ENCODE data around the gene NCS1. TPM values are rescaled to one million over a fixed set of nuclear protein-coding genes. Genes with fewer than 3 reads are reported as not detected.
A peak's percentile ranks its signal among the peaks of the same experiment; 100 is the strongest.
"Not testable (repeated sequence)": the region's sequence is repeated elsewhere in the genome, so short reads cannot be mapped to it uniquely, and the experiment has no call there.

The NCS1 gene
- total RNA-seq, 1 donor from 2014 or later: 8.2 TPM

GRCh38 chr9:130240410-130241197, 68.4 kb downstream of the NCS1 start:
- DNase-seq: peak; percentile 77

- DNase-seq: no peak
Observed at GRCh38 chr9:130241198-130241535, 69.0 kb downstream of the NCS1 start.

DNA sequence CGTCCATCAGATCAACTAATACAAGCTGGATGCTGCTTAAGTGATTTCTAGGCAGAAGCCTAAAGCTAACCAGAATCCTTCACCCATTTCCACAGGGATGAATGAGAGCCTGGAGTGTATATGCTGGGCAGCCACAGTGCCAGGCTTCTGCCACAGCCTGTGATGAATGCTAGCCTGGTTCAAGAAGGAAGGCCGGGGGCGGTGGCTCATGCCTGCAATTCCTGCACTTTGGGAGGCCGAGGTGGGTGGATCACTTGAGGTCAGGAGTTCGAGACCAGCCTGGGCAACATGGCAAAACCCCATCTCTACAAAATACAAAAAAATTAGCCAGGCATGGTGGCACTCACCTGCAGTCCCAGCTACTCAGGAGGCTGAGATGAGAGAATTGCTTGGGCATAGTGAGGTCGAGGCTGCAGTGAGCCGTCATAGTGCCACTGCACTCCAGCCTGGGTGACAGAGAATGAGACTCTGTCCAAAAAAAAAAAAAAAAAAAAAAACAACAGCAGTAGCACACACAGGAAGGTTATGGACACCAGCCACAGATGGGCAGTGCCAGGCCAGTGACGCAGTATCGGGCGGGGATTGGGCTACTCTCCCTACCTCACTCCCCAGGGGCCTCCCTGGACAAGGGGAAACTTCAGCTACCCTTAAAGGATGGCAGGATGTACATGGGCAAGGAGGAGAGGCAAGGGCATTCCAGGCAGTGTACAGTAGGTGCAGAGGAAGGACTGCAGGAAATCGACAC, 70.2 kb downstream of the NCS1 start:
- no peak for DNase-seq

DNA sequence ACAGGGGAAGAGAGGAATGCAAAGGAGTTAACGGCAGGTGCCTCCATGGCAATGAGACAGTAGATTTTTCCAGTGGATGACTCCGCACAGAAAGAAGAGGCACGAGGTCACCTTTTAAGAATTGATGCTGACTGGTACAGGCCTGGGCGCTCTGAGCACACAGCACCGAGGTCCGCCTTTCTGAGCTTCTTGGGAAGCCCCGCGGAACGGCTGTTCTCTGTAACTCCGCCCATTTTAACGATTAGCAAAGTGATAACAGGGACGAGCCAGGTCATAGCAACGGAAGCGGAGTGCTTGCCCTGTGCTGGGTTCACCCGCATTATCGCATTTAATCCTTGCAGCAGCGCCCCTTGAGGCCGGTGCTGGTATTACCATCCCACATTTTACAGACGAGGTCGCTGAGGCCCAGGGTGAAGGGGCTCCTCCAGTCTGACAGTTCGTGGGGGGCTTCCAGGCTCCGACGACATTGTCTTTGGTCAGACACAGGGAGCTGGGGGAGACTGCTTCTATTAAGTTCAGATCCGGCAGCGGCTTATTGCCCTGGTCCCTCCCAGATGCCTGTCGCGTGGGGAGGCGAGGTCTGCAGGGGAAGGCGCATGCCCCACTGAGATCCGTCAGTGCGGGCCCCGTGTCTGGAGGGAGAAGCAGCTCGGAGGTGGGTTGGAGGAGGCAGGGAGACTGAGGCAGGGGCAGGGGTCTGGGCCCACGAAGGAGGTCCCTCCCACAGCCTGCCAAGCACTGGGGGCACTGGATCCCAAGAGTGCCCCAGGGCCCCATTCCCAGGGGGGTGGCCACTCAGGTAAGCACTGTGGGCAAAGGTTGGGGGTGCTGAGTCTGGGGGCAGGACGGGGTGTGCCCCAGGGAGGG, 71.0 kb downstream of the NCS1 start:
- peak; percentile 62 for DNase-seq

DNA sequence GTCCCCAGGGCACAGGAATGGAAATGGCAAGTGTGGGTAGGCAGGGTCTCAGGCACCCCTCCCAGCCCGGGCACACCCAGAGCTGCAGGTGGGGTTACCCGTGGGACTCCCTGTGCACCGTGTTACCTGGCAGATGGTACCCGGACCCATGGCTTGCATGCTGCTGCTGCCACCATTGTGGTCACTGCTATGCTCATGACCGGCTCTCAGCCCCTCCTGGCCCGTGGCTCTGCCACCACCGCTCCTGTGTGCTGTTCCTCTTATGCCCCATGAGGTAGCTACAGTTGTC, 71.6 kb downstream of the NCS1 start:
- no peak for DNase-seq

DNA sequence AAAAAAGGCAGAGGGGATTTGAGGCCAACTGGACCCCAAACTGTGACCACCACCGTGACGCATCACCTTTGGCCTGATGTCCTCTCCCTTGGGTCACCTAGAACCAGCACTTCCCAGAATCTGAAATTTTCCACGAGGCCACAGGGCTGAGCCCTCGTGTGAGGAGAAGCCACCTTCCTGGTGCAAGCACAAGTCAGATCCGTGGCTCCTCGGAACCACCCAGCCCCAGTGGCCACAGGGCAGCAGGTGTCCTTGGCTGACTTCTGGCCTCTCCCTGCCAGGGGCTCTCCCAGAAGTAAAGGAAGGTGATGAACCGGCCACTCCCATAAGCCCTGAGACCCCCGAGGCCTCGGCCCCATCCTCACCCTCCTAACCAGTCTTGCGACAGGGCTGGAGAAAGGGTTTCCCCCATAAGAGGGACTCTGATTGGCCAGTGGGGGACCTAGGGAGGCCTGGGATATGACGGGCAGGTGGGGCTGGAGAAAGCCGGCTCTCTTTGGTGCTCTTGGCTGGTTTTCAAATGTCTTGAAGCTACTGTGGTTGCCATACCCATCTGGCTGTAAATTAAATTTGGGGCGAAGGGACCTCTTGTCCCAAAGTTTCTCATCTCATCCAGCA, 72.5 kb downstream of the NCS1 start:
- DNase-seq: no peak

- no peak for DNase-seq
Observed at GRCh38 chr9:130245474-130245873, 73.3 kb downstream of the NCS1 start.

GRCh38 chr9:130246126-130246525, 73.9 kb downstream of the NCS1 start:
- no peak for DNase-seq

GRCh38 chr9:130254747-130255630, 82.8 kb downstream of the NCS1 start:
- DNase-seq: no peak

GRCh38 chr9:130255631-130256134, 83.5 kb downstream of the NCS1 start:
- no peak for DNase-seq

DNA sequence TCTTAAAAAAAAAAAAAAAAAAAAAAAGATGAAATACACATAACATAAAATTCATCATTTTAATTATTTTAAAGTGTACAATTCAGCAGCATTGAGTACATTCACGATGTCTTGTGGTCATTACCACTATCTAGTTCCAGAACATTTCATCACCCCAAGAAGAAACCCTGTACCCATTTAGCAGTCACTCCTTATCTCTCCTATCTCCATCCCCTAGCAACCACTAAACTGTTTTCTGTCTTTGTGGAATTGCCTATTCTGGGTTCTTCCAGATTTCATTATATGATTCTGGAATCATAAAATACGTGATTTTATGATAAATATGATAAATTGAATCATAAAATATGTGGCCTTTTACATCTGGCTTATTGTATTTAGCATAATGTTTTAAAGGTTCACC, 84.4 kb downstream of the NCS1 start:
- no peak for DNase-seq

DNA sequence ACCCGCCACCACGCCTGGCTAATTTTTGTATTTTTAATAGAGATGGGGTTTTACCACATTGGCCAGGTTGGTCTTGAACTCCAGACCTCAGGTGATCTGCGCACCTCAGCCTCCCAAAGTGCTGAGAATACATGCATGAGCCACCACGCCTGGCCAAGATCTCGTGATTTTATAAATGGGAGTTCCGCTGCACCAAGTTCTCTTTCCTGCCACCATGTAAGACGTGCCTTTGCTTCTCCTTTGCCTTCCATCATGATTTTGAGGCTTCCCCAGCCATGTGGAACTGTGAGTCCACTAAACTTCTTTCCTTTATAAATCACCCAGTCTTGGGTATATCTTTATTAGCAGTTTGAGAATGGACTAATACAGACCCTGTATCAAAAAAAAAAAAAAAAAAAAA, 85.9 kb downstream of the NCS1 start:
- DNase-seq: not testable (repeated sequence)

DNA sequence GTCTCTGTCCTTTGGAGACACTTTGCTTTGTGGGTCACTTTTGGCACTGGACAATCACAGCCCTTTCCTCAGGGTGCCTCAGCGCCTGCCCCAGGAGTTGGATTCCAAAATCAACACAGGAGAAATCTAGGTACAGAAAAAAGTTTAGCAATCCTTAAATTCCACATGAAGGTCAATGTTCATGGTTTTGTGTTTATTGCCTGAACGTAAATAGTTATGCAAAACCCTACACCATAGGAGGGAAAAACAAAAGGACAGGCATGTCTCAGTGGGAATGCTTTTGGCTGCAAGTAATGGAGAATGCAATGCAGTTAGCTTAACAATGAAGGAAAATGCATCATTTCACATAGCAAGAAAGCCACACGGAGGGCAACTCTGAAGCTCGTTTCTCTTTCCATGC, 86.8 kb downstream of the NCS1 start:
- no peak for DNase-seq

- no peak for DNase-seq
Observed at GRCh38 chr9:130260816-130261765, 88.9 kb downstream of the NCS1 start.

DNA sequence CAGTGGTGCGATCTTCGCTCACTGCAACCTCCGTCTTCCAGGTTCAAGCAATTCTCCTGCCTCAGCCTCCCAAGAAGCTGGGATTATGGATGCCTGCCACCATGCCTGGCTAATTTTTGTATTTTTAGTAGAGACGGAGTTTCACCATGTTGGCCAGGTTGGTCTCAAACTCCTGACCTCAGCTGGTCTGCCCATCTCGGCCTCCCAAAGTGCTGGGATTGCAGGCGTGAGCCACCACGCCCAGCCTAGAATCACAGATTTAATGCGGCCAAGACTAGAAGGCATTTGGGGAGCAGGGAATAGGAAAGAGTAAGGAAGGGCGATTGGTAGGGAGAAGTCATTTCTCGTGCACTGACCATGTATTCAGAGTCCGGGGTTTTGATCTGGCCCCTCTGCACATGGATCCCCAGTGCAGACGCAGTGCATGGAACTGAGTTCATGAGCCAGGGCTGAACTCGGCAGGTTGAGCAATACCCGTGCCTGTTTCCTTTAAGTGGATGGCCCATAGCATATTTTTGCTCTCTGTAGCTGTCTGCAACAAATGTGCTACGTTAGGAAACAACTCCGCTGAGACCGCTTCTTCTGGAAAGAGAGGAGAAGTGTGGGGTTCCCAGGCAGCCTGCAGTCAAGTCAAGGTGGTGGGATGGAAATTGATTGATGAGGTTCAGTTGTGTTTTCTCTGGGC, 90.0 kb downstream of the NCS1 start:
- DNase-seq: no peak

DNA sequence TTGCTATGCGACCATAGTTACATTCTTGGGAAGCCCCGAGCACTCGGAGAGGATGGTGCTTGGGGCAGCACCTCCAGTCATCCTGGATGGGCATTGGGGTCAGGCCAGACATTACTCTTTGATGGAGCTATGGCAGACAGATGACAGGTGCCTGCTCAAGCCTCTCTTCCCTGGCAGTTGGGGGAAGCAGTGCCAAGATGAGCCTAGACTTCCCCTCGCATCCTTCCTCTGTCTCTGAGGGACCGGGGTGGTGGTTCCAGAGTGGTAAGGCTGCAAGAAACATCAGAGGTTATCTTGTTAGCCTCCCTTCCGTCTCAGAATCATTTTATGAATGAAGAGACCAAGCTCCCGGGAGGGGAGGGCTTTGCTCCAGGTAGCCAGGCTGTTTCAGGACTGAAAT, 90.6 kb downstream of the NCS1 start:
- DNase-seq: no peak

GRCh38 chr9:130263601-130264413, 91.6 kb downstream of the NCS1 start:
- peak; percentile 68 for DNase-seq

DNA sequence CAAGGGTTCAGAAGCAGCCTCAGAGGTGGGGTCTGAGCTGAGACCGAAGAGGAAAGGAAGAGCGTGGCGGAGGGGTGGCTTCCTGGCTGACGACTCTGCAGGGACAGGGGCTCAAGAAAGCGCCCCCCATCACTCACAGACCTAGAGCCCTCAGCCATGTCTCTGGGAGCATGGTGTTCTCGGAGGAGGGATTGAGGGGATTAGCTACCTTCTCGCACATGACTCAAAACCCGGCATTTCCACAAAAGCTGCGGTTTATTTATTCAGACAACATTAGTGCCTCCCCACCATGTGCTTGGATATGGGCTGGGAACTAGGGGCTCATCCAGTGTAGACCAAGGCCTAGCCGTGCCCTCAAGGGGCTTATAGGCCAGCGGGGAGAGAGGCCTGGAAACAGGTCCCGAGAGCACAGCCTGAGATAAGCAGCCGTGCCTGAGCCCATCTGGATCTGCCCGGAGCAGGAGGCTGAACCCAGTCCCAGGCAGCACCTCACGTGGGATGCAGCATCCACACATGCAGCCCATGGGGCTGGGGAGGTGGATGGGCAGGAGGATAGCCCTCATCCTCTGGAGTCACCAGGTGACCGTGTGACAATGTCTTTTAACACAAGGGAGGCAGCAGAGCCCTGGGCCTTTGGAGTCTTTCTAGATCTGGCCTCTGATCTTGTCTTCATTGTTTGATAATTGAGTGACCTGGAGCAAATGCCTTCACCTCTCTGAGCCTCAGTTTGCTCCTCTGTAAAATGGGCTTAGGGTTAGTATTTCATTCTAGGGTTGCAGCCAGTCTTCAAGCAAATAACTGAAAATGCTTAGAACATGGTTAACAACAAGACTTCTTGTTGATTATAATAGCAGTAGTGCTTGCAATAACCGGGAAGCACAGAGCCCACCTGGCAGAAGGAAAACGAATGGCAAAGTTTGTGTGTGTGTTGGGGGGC, 92.5 kb downstream of the NCS1 start:
- no peak for DNase-seq
